GM03348 (cell line): ENCODE measurements around the gene DYNLRB2.
A peak's percentile ranks its signal among the peaks of the same experiment; 100 is the strongest.

Experiments
- DNase-seq: peaks from one replicate; pipeline ENCODE4 v3.0.0; 2012; ENCODE audit warnings: low spot score

The DYNLRB2 gene

GRCh38 chr16:80540516-80541305, at the start of gene DYNLRB2:
DYNLRB2 (plus strand) TSS chr16:80540993; CDS start chr16:80541077, 84 bp downstream.
- DNase-seq: peak; percentile 97

GRCh38 chr16:80500116-80500859, 40.5 kb upstream of the DYNLRB2 start:
- DNase-seq: no peak

- no peak for DNase-seq
These were observed 39.8 kb upstream of the DYNLRB2 start for GRCh38 chr16:80500961-80501525.

GRCh38 chr16:80503107-80503506, 37.7 kb upstream of the DYNLRB2 start:
- DNase-seq: no peak

GRCh38 chr16:80507538-80507937, 33.3 kb upstream of the DYNLRB2 start:
- no peak for DNase-seq

GRCh38 chr16:80509872-80510271, 30.9 kb upstream of the DYNLRB2 start:
- DNase-seq: no peak

- DNase-seq: no peak
These were observed 28.8 kb upstream of the DYNLRB2 start for GRCh38 chr16:80511824-80512592.

GRCh38 chr16:80512593-80512853, 28.3 kb upstream of the DYNLRB2 start:
- no peak for DNase-seq

GRCh38 chr16:80515374-80515773, 25.4 kb upstream of the DYNLRB2 start:
- no peak for DNase-seq

GRCh38 chr16:80517846-80518245, 22.9 kb upstream of the DYNLRB2 start:
- no peak for DNase-seq

GRCh38 chr16:80518436-80518835, 22.4 kb upstream of the DYNLRB2 start:
- DNase-seq: no peak

- DNase-seq: no peak
These were observed 21.6 kb upstream of the DYNLRB2 start for GRCh38 chr16:80519189-80519588.

GRCh38 chr16:80525420-80525819, 15.4 kb upstream of the DYNLRB2 start:
- DNase-seq: no peak

GRCh38 chr16:80526418-80527061, 14.3 kb upstream of the DYNLRB2 start:
- peak; percentile 61 for DNase-seq

GRCh38 chr16:80527297-80527696, 13.5 kb upstream of the DYNLRB2 start:
- DNase-seq: peak; percentile 10

GRCh38 chr16:80530479-80530878, 10.3 kb upstream of the DYNLRB2 start:
- DNase-seq: no peak

- no peak for DNase-seq
These were observed 4.6 kb upstream of the DYNLRB2 start for GRCh38 chr16:80536238-80536637.

GRCh38 chr16:80541306-80541694, 507 bp downstream of the DYNLRB2 start:
- no peak for DNase-seq

- DNase-seq: no peak
These were observed 2.4 kb downstream of the DYNLRB2 start for GRCh38 chr16:80543162-80543561.

GRCh38 chr16:80544326-80544725, 3.5 kb downstream of the DYNLRB2 start:
- DNase-seq: no peak

- no peak for DNase-seq
These were observed 5.5 kb downstream of the DYNLRB2 start for GRCh38 chr16:80546249-80546648.

- no peak for DNase-seq
These were observed 6.4 kb downstream of the DYNLRB2 start for GRCh38 chr16:80547145-80547544.
